ENCODE measurements around the gene POU2F2.

- TF ChIP-seq CTCF (IDR thresholded peaks at IDR 0.05) = no peak
- TF ChIP-seq, protein P1, sequence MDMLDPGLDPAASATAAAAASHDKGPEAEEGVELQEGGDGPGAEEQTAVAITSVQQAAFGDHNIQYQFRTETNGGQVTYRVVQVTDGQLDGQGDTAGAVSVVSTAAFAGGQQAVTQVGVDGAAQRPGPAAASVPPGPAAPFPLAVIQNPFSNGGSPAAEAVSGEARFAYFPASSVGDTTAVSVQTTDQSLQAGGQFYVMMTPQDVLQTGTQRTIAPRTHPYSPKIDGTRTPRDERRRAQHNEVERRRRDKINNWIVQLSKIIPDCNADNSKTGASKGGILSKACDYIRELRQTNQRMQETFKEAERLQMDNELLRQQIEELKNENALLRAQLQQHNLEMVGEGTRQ (IDR thresholded peaks at IDR 0.05; ENCODE audit: borderline replicate concordance, low read depth, low read length) = no peak
- TF ChIP-seq TCF12 (IDR thresholded peaks at IDR 0.05) = no peak; the same call in 1 of the 2 replicates
- TF ChIP-seq, protein P2, sequence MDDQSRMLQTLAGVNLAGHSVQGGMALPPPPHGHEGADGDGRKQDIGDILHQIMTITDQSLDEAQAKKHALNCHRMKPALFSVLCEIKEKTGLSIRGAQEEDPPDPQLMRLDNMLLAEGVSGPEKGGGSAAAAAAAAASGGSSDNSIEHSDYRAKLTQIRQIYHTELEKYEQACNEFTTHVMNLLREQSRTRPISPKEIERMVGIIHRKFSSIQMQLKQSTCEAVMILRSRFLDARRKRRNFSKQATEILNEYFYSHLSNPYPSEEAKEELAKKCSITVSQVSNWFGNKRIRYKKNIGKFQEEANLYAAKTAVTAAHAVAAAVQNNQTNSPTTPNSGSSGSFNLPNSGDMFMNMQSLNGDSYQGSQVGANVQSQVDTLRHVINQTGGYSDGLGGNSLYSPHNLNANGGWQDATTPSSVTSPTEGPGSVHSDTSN (IDR thresholded peaks at IDR 0.05) = no peak
- TF ChIP-seq EZH2phosphoT487 (IDR thresholded peaks at IDR 0.05; ENCODE audit: borderline replicate concordance, low read depth) = no peak
- TF ChIP-seq TAF1 (IDR thresholded peaks at IDR 0.05; ENCODE audit: borderline replicate concordance, low read depth, low read length) = no peak
- TF ChIP-seq, protein P3, sequence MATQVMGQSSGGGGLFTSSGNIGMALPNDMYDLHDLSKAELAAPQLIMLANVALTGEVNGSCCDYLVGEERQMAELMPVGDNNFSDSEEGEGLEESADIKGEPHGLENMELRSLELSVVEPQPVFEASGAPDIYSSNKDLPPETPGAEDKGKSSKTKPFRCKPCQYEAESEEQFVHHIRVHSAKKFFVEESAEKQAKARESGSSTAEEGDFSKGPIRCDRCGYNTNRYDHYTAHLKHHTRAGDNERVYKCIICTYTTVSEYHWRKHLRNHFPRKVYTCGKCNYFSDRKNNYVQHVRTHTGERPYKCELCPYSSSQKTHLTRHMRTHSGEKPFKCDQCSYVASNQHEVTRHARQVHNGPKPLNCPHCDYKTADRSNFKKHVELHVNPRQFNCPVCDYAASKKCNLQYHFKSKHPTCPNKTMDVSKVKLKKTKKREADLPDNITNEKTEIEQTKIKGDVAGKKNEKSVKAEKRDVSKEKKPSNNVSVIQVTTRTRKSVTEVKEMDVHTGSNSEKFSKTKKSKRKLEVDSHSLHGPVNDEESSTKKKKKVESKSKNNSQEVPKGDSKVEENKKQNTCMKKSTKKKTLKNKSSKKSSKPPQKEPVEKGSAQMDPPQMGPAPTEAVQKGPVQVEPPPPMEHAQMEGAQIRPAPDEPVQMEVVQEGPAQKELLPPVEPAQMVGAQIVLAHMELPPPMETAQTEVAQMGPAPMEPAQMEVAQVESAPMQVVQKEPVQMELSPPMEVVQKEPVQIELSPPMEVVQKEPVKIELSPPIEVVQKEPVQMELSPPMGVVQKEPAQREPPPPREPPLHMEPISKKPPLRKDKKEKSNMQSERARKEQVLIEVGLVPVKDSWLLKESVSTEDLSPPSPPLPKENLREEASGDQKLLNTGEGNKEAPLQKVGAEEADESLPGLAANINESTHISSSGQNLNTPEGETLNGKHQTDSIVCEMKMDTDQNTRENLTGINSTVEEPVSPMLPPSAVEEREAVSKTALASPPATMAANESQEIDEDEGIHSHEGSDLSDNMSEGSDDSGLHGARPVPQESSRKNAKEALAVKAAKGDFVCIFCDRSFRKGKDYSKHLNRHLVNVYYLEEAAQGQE (IDR thresholded peaks at IDR 0.05; ENCODE audit: low read depth, low read length) = no peak
- no peak for TF ChIP-seq RFX5 (IDR thresholded peaks at IDR 0.05; ENCODE audit: low read length)
These were observed 20.4 kb downstream of the POU2F2 start for GRCh38 chr19:42111811-42112210.

Data from SK-N-SH (cell line).